ENCODE data around the gene RPL10.

The RPL10 gene

DNA sequence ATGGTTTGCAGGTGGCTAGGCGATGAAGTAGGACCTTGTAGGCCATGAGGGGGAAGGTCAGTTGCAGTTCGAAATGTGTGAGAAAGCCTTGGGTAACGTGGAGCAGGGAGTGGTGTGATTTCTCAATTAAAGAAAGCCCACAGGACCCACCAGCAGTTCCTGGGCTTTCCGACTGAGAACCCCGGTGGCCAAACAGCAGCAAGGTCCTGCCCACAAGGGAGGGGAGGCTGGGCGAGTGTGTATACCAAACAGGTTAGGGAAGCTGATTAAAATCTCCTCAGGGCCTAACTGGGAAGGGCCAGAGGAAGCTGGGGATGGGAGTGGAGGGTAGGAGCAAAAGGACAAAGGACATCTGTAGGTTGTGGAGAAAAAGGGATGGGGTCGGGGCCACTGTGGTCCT, 32.7 kb downstream of the RPL10 start:
- TF ChIP-seq RAD21 (IDR thresholded peaks at IDR 0.05; ENCODE audit: low read depth) (no peak), EP300 (IDR thresholded peaks at IDR 0.05; ENCODE audit: borderline replicate concordance) (no peak)
- TF ChIP-seq, protein P1, sequence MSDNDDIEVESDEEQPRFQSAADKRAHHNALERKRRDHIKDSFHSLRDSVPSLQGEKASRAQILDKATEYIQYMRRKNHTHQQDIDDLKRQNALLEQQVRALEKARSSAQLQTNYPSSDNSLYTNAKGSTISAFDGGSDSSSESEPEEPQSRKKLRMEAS (IDR thresholded peaks at IDR 0.05): no peak
- TF ChIP-seq, protein P2, sequence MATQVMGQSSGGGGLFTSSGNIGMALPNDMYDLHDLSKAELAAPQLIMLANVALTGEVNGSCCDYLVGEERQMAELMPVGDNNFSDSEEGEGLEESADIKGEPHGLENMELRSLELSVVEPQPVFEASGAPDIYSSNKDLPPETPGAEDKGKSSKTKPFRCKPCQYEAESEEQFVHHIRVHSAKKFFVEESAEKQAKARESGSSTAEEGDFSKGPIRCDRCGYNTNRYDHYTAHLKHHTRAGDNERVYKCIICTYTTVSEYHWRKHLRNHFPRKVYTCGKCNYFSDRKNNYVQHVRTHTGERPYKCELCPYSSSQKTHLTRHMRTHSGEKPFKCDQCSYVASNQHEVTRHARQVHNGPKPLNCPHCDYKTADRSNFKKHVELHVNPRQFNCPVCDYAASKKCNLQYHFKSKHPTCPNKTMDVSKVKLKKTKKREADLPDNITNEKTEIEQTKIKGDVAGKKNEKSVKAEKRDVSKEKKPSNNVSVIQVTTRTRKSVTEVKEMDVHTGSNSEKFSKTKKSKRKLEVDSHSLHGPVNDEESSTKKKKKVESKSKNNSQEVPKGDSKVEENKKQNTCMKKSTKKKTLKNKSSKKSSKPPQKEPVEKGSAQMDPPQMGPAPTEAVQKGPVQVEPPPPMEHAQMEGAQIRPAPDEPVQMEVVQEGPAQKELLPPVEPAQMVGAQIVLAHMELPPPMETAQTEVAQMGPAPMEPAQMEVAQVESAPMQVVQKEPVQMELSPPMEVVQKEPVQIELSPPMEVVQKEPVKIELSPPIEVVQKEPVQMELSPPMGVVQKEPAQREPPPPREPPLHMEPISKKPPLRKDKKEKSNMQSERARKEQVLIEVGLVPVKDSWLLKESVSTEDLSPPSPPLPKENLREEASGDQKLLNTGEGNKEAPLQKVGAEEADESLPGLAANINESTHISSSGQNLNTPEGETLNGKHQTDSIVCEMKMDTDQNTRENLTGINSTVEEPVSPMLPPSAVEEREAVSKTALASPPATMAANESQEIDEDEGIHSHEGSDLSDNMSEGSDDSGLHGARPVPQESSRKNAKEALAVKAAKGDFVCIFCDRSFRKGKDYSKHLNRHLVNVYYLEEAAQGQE (IDR thresholded peaks at IDR 0.05; ENCODE audit: low read depth): no peak

DNA sequence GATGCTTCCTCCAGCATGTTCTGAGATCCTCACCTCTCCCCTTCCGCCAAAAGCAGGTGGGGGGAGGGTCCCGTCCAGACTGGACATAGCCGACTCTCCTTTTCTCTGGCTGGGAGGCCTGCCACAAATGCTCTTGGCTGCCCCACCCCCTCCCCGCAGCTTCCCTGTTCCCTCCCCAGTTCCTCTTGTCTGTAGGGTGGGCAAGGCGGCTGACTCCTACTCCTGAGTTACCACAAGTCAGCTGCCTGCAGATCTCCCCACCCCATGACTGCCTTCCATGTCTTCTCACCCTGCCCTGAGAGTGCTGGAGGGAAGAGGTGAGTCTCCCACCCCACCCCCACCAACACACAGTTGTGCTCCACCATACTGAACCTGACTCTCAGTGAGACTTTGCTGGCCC, 33.2 kb downstream of the RPL10 start:
- TF ChIP-seq, protein P3, sequence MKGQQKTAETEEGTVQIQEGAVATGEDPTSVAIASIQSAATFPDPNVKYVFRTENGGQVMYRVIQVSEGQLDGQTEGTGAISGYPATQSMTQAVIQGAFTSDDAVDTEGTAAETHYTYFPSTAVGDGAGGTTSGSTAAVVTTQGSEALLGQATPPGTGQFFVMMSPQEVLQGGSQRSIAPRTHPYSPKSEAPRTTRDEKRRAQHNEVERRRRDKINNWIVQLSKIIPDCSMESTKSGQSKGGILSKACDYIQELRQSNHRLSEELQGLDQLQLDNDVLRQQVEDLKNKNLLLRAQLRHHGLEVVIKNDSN (IDR thresholded peaks at IDR 0.05): no peak
- TF ChIP-seq CREB1 (IDR thresholded peaks at IDR 0.05; ENCODE audit: low read depth): no peak
- TF ChIP-seq YY1 (IDR thresholded peaks at IDR 0.05; ENCODE audit: low read depth): no peak
- no peak for TF ChIP-seq FOXM1 (IDR thresholded peaks at IDR 0.05; ENCODE audit: borderline replicate concordance, low read depth)
- TF ChIP-seq NFIC (IDR thresholded peaks at IDR 0.05): no peak
- no peak for TF ChIP-seq CEBPB (IDR thresholded peaks at IDR 0.05)
- TF ChIP-seq, protein P2 (IDR thresholded peaks at IDR 0.05; ENCODE audit: low read depth): no peak
- TF ChIP-seq TEAD4 (IDR thresholded peaks at IDR 0.05): no peak
- no peak for TF ChIP-seq TAF1 (IDR thresholded peaks at IDR 0.05; ENCODE audit: low read depth)
- TF ChIP-seq EP300 (IDR thresholded peaks at IDR 0.05; ENCODE audit: borderline replicate concordance): no peak
- TF ChIP-seq ZBTB7A (IDR thresholded peaks at IDR 0.05; ENCODE audit: low read depth): no peak
- TF ChIP-seq TCF12 (IDR thresholded peaks at IDR 0.05; ENCODE audit: low read depth): no peak
- no peak for TF ChIP-seq RAD21 (IDR thresholded peaks at IDR 0.05; ENCODE audit: low read depth)
- TF ChIP-seq EGR1 (IDR thresholded peaks at IDR 0.05): no peak
- TF ChIP-seq, protein P1 (IDR thresholded peaks at IDR 0.05): no peak

DNA sequence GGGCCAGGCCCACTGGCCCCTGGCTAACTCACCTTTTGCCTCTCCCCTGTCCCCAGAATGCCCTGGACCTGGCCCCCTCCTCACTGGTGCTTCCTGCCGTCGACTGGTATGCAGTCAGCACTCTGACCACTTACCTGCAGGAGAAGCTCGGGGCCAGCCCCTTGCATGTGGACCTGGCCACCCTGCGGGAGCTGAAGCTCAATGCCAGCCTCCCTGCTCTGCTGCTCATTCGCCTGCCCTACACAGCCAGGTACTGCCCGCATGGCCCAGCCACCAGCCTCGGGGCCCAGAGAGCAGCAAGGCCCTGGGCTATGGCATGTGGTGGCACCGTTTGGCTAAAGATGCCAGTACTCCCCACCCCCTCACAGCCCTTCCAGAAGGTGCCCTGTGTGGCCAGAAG, 34.0 kb downstream of the RPL10 start:
- TF ChIP-seq EP300 (IDR thresholded peaks at IDR 0.05; ENCODE audit: borderline replicate concordance): no peak
- no peak for TF ChIP-seq FOXM1 (IDR thresholded peaks at IDR 0.05; ENCODE audit: borderline replicate concordance, low read depth)
- TF ChIP-seq TCF12 (IDR thresholded peaks at IDR 0.05; ENCODE audit: low read depth): no peak
- TF ChIP-seq CREB1 (IDR thresholded peaks at IDR 0.05; ENCODE audit: low read depth): no peak

DNA sequence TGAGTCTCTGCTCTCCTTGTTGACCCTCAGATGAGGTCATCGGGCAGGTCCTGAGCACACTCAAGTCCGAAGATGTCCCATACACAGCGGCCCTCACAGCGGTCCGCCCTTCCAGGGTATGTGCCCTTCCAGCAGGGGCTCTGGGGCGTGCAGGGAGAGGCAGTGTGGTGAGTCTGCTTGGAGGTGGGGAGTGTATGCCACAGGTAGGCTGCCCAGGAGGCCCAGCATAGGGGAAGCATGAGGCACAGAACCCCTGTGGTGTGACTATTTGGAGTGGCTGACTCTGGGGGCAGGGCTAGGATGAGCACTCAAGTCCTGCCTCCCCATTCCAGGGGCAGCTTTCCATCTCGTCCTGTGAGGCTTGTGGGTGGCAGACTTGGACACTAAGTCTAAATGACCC, 35.4 kb downstream of the RPL10 start:
- TF ChIP-seq CREB1 (IDR thresholded peaks at IDR 0.05; ENCODE audit: low read depth): no peak
- no peak for TF ChIP-seq RAD21 (IDR thresholded peaks at IDR 0.05; ENCODE audit: low read depth)
- no peak for TF ChIP-seq TEAD4 (IDR thresholded peaks at IDR 0.05)
- TF ChIP-seq, protein P3 (IDR thresholded peaks at IDR 0.05): no peak
- TF ChIP-seq FOXM1 (IDR thresholded peaks at IDR 0.05; ENCODE audit: borderline replicate concordance, low read depth): no peak

DNA sequence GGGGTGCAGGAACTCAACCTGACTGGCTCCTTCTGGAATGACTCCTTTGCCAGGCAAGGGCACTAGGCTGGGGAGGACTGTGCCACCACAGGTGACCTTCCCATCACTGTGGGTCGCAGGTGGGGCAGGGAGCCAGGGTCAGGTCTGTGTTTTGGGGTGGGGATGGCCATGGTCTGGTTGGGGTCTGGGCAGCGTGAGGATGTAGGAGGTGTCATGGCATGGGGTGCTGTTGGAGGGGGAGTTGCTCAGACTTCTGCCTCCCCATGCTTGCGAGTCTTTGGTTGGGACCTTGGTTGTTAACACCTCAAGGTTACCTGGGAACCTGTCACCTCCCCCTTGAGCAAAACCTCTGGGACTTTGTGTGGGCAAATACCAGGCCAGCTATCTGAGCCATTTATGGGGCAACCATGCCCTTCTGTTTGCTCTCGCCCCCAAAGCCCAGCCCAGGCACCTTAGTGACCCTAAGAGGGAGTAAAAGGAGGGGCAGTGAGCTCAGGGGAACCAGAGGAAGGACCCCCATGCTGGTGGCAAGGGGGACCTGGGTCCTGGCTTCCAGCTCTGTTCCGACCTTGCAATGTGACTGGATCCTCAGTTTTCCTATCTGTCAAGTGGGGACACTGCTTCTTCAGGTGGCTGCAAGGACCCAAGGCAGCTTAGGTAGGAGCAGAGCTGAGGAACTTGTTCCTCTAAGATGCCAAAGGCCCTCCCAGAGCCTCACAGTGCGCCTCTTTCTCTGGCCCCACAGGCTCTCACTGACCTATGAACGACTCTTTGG, 36.4 kb downstream of the RPL10 start:
- TF ChIP-seq TCF12 (IDR thresholded peaks at IDR 0.05; ENCODE audit: low read depth) (no peak), FOXM1 (IDR thresholded peaks at IDR 0.05; ENCODE audit: borderline replicate concordance, low read depth) (no peak)

DNA sequence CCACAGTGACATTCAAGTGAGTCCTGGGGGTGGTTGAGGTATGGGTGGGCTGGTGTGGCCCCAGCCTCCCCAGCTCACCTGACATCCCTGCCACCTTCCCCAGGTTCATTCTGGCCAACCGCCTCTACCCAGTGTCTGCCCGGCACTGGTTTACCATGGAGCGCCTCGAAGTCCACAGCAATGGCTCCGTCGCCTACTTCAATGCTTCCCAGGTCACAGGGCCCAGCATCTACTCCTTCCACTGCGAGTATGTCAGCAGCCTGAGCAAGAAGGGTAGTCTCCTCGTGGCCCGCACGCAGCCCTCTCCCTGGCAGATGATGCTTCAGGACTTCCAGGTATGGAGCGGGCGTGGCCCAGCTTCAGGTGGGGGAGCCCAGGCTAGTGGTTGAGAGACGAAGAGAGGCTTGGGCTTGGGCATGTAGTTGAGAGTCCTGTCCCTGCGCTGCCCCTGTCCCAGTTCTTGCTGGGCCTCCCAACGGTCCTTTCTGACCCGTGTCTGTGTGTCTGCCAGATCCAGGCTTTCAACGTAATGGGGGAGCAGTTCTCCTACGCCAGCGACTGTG, 37.1 kb downstream of the RPL10 start:
- TF ChIP-seq CREB1 (IDR thresholded peaks at IDR 0.05; ENCODE audit: low read depth) (no peak), TCF12 (IDR thresholded peaks at IDR 0.05; ENCODE audit: low read depth) (no peak), YY1 (IDR thresholded peaks at IDR 0.05; ENCODE audit: low read depth) (no peak), RAD21 (IDR thresholded peaks at IDR 0.05; ENCODE audit: low read depth) (no peak), ZBTB7A (IDR thresholded peaks at IDR 0.05; ENCODE audit: low read depth) (no peak), TEAD4 (IDR thresholded peaks at IDR 0.05) (no peak), NFIC (IDR thresholded peaks at IDR 0.05) (no peak), EGR1 (IDR thresholded peaks at IDR 0.05) (no peak), FOXM1 (IDR thresholded peaks at IDR 0.05; ENCODE audit: borderline replicate concordance, low read depth) (no peak), TAF1 (IDR thresholded peaks at IDR 0.05; ENCODE audit: low read depth) (no peak), EP300 (IDR thresholded peaks at IDR 0.05; ENCODE audit: borderline replicate concordance) (no peak), CEBPB (IDR thresholded peaks at IDR 0.05) (no peak)
- TF ChIP-seq, protein P2 (IDR thresholded peaks at IDR 0.05; ENCODE audit: low read depth): no peak
- TF ChIP-seq, protein P1 (IDR thresholded peaks at IDR 0.05): no peak
- TF ChIP-seq, protein P3 (IDR thresholded peaks at IDR 0.05): no peak
